Measurements from ENCODE around the gene CCDC7.
"Not testable (repeated sequence)": the region's sequence is repeated elsewhere in the genome, so short reads cannot be mapped to it uniquely, and the experiment has no call there.

CCDC7 gene

GRCh38 chr10:32680803-32681557 lies 235.0 kb downstream of the CCDC7 start:
- no peaks in the 10 kb centered on the region for H3K4me1 Mint-ChIP-seq (ENCODE audit: low read depth)
- peaks cover 15% of the 10 kb centered on the region for H3K9me3 Mint-ChIP-seq (ENCODE audit: low read depth)
- peaks cover 46% of the 10 kb centered on the region for H3K36me3 Mint-ChIP-seq
- no peak overlapping the region for H3K4me3 Mint-ChIP-seq
- H3K27me3 Mint-ChIP-seq = no peaks in the 10 kb centered on the region
- no peak overlapping the region for H3K27ac Mint-ChIP-seq

- no peak overlapping the region for H3K4me3 Mint-ChIP-seq
- peaks cover 7% of the 10 kb centered on the region for H3K9me3 Mint-ChIP-seq (ENCODE audit: low read depth)
- no peaks in the 10 kb centered on the region for H3K27me3 Mint-ChIP-seq
- no peak overlapping the region for H3K27ac Mint-ChIP-seq
- H3K36me3 Mint-ChIP-seq = peaks cover 52% of the 10 kb centered on the region
- no peaks in the 10 kb centered on the region for H3K4me1 Mint-ChIP-seq (ENCODE audit: low read depth)
Observed at GRCh38 chr10:32684291-32684690, 238.4 kb downstream of the CCDC7 start.

- H3K9me3 Mint-ChIP-seq (ENCODE audit: low read depth) = peaks cover 3% of the 10 kb centered on the region
- no peaks in the 10 kb centered on the region for H3K4me1 Mint-ChIP-seq (ENCODE audit: low read depth)
- no peak overlapping the region for H3K4me3 Mint-ChIP-seq
- no peak overlapping the region for H3K27ac Mint-ChIP-seq
- peaks cover 50% of the 10 kb centered on the region for H3K36me3 Mint-ChIP-seq
- H3K27me3 Mint-ChIP-seq = no peaks in the 10 kb centered on the region
Observed at GRCh38 chr10:32687116-32687515, 241.2 kb downstream of the CCDC7 start.

GRCh38 chr10:32687546-32687945 lies 241.6 kb downstream of the CCDC7 start:
- H3K9me3 Mint-ChIP-seq (ENCODE audit: low read depth) = peaks cover 3% of the 10 kb centered on the region

GRCh38 chr10:32692174-32692573 lies 246.2 kb downstream of the CCDC7 start:
- no peaks in the 10 kb centered on the region for H3K4me1 Mint-ChIP-seq (ENCODE audit: low read depth)
- H3K9me3 Mint-ChIP-seq (ENCODE audit: low read depth) = peaks cover 3% of the 10 kb centered on the region
- H3K4me3 Mint-ChIP-seq = no peak overlapping the region
- no peaks in the 10 kb centered on the region for H3K27me3 Mint-ChIP-seq
- H3K27ac Mint-ChIP-seq = no peak overlapping the region
- peaks cover 46% of the 10 kb centered on the region for H3K36me3 Mint-ChIP-seq

More at GRCh38 chr10:32687546-32687945, 241.6 kb downstream of the CCDC7 start:
- Mint-ChIP-seq H3K27me3 (no peaks in the 10 kb centered on the region), H3K4me3 (no peak overlapping the region), H3K27ac (no peak overlapping the region), H3K4me1 (ENCODE audit: low read depth) (no peaks in the 10 kb centered on the region), H3K36me3 (peaks cover 51% of the 10 kb centered on the region)

GRCh38 chr10:32693441-32693979 lies 247.6 kb downstream of the CCDC7 start:
- Mint-ChIP-seq H3K27me3 (no peaks in the 10 kb centered on the region), H3K4me1 (ENCODE audit: low read depth) (no peaks in the 10 kb centered on the region), H3K36me3 (peaks cover 41% of the 10 kb centered on the region), H3K27ac (no peak overlapping the region), H3K4me3 (no peak overlapping the region), H3K9me3 (ENCODE audit: low read depth) (peaks cover 6% of the 10 kb centered on the region)

GRCh38 chr10:32699683-32700082 lies 253.7 kb downstream of the CCDC7 start:
- peaks cover 36% of the 10 kb centered on the region for H3K36me3 Mint-ChIP-seq
- not testable (repeated sequence) for H3K27me3 Mint-ChIP-seq; H3K27ac Mint-ChIP-seq; H3K4me3 Mint-ChIP-seq; H3K4me1 Mint-ChIP-seq (ENCODE audit: low read depth); H3K9me3 Mint-ChIP-seq (ENCODE audit: low read depth)

GRCh38 chr10:32713560-32713959 lies 267.6 kb downstream of the CCDC7 start:
- Mint-ChIP-seq H3K4me1 (ENCODE audit: low read depth) (no peaks in the 10 kb centered on the region), H3K4me3 (no peak overlapping the region), H3K9me3 (ENCODE audit: low read depth) (peaks cover 37% of the 10 kb centered on the region), H3K36me3 (peaks cover 28% of the 10 kb centered on the region), H3K27me3 (no peaks in the 10 kb centered on the region), H3K27ac (no peak overlapping the region)

- H3K9me3 Mint-ChIP-seq (ENCODE audit: low read depth) = no peaks in the 10 kb centered on the region
- H3K27ac Mint-ChIP-seq = no peak overlapping the region
- H3K36me3 Mint-ChIP-seq = peaks cover 12% of the 10 kb centered on the region
- H3K4me3 Mint-ChIP-seq = no peak overlapping the region
- no peaks in the 10 kb centered on the region for H3K27me3 Mint-ChIP-seq
- no peaks in the 10 kb centered on the region for H3K4me1 Mint-ChIP-seq (ENCODE audit: low read depth)
Observed at GRCh38 chr10:32731527-32731926, 285.6 kb downstream of the CCDC7 start.

- no peaks in the 10 kb centered on the region for H3K4me1 Mint-ChIP-seq (ENCODE audit: low read depth)
- H3K4me3 Mint-ChIP-seq = no peak overlapping the region
- no peaks in the 10 kb centered on the region for H3K9me3 Mint-ChIP-seq (ENCODE audit: low read depth)
- H3K27me3 Mint-ChIP-seq = no peaks in the 10 kb centered on the region
- peaks cover 26% of the 10 kb centered on the region for H3K36me3 Mint-ChIP-seq
- no peak overlapping the region for H3K27ac Mint-ChIP-seq
Observed at GRCh38 chr10:32738958-32739357, 293.0 kb downstream of the CCDC7 start.

- no peak overlapping the region for H3K4me3 Mint-ChIP-seq
- H3K4me1 Mint-ChIP-seq (ENCODE audit: low read depth) = no peaks in the 10 kb centered on the region
- H3K27ac Mint-ChIP-seq = no peak overlapping the region
- H3K9me3 Mint-ChIP-seq (ENCODE audit: low read depth) = peaks cover 5% of the 10 kb centered on the region
- H3K27me3 Mint-ChIP-seq = no peaks in the 10 kb centered on the region
- H3K36me3 Mint-ChIP-seq = peaks cover 33% of the 10 kb centered on the region
Observed at GRCh38 chr10:32744321-32744720, 298.4 kb downstream of the CCDC7 start.

GRCh38 chr10:32746869-32747268 lies 300.9 kb downstream of the CCDC7 start:
- Mint-ChIP-seq H3K27me3 (no peaks in the 10 kb centered on the region), H3K9me3 (ENCODE audit: low read depth) (peaks cover 5% of the 10 kb centered on the region), H3K27ac (no peak overlapping the region), H3K4me1 (ENCODE audit: low read depth) (no peaks in the 10 kb centered on the region), H3K4me3 (no peak overlapping the region), H3K36me3 (peaks cover 39% of the 10 kb centered on the region)

- Mint-ChIP-seq H3K27me3 (no peaks in the 10 kb centered on the region), H3K36me3 (peaks cover 35% of the 10 kb centered on the region), H3K4me3 (no peak overlapping the region), H3K27ac (no peak overlapping the region), H3K4me1 (ENCODE audit: low read depth) (no peaks in the 10 kb centered on the region), H3K9me3 (ENCODE audit: low read depth) (peaks cover 9% of the 10 kb centered on the region)
Observed at GRCh38 chr10:32751582-32751981, 305.6 kb downstream of the CCDC7 start.

- H3K4me3 Mint-ChIP-seq; H3K4me1 Mint-ChIP-seq (ENCODE audit: low read depth); H3K27ac Mint-ChIP-seq; H3K27me3 Mint-ChIP-seq: not testable (repeated sequence)
- peaks cover 13% of the 10 kb centered on the region for H3K9me3 Mint-ChIP-seq (ENCODE audit: low read depth)
- peaks cover 29% of the 10 kb centered on the region for H3K36me3 Mint-ChIP-seq
Observed at GRCh38 chr10:32754900-32755299, 309.0 kb downstream of the CCDC7 start.

- H3K36me3 Mint-ChIP-seq = peaks cover 26% of the 10 kb centered on the region
- peaks cover 40% of the 10 kb centered on the region for H3K9me3 Mint-ChIP-seq (ENCODE audit: low read depth)
- H3K27me3 Mint-ChIP-seq = no peaks in the 10 kb centered on the region
Observed at GRCh38 chr10:32771217-32771616, 325.3 kb downstream of the CCDC7 start.

GRCh38 chr10:32773105-32773504 lies 327.2 kb downstream of the CCDC7 start:
- Mint-ChIP-seq H3K4me3 (no peak overlapping the region), H3K9me3 (ENCODE audit: low read depth) (peaks cover 32% of the 10 kb centered on the region), H3K27ac (no peak overlapping the region), H3K36me3 (peaks cover 26% of the 10 kb centered on the region), H3K27me3 (no peaks in the 10 kb centered on the region), H3K4me1 (ENCODE audit: low read depth) (no peaks in the 10 kb centered on the region)

More at GRCh38 chr10:32771217-32771616, 325.3 kb downstream of the CCDC7 start:
- Mint-ChIP-seq H3K27ac (no peak overlapping the region), H3K4me1 (ENCODE audit: low read depth) (no peaks in the 10 kb centered on the region), H3K4me3 (no peak overlapping the region)
